Natural killer cell (primary cell): ENCODE measurements around the gene RERE. TPM values are rescaled to one million over a fixed set of nuclear protein-coding genes. Genes with fewer than 3 reads are reported as not detected.
A peak's percentile ranks its signal among the peaks of the same experiment; 100 is the strongest.

ENCODE experiments used
- ATAC-seq, 3 donors: fragments of 150-1000 bp in 2 of 3; fragments of 200-7000 bp in 1 of 3; cut with Tn5 transposase; 1 replicate in 1 of 3; 2 replicates in 2 of 3; pipeline ENCODE4 v1.10.0; 2021; ENCODE audit warnings: mild to moderate bottlenecking in 2 of 3, moderate library complexity in 2 of 3
- DNase-seq, 2 donors: peaks; one replicate each; pipeline versions ENCODE4 v3.0.0 to v3.0.0-alpha.2; 2013 to 2021; ENCODE audit warnings: mixed read lengths in 1 of 2
- H3K27ac ChIP-seq: one replicate; pipeline ENCODE4 v1.5.1; 2013; ENCODE audit warnings: mild to moderate bottlenecking, low read length
- H3K27me3 ChIP-seq: one replicate; pipeline ENCODE4 v1.6.1; 2013; ENCODE audit warnings: low read length; ENCODE audit not compliant: control insufficient read depth, insufficient read depth
- H3K36me3 ChIP-seq: one replicate; pipeline ENCODE4 v1.6.1; 2013; ENCODE audit warnings: low read length; ENCODE audit not compliant: control insufficient read depth, insufficient read depth
- H3K4me1 ChIP-seq: one replicate; pipeline ENCODE4 v1.6.1; 2013; ENCODE audit warnings: low read length; ENCODE audit not compliant: control insufficient read depth, insufficient read depth
- H3K4me3 ChIP-seq: one replicate; pipeline ENCODE4 v1.5.1; 2013; ENCODE audit warnings: low read length
- H3K9me3 ChIP-seq: one replicate; pipeline ENCODE4 v1.6.1; 2013; ENCODE audit warnings: low read length; ENCODE audit not compliant: control insufficient read depth, insufficient read depth
- H3K27ac Mint-ChIP-seq, 2 donors: one replicate each; pipeline ENCODE4 v1.8.0; 2022; ENCODE audit warnings: mild to moderate bottlenecking in 2 of 2, mixed read lengths in 2 of 2, moderate library complexity in 1 of 2
- H3K27me3 Mint-ChIP-seq, 2 donors: one replicate each; pipeline ENCODE4 v1.8.0; 2022; ENCODE audit warnings: low read depth in 2 of 2, mixed read lengths in 2 of 2
- H3K36me3 Mint-ChIP-seq: one replicate; pipeline ENCODE4 v1.8.0; 2022; ENCODE audit warnings: mixed read lengths
- H3K4me1 Mint-ChIP-seq, 2 donors: one replicate each; pipeline ENCODE4 v1.8.0; 2022; ENCODE audit warnings: mixed read lengths in 2 of 2
- H3K4me3 Mint-ChIP-seq: one replicate; pipeline ENCODE4 v1.8.0; 2022; ENCODE audit warnings: mild to moderate bottlenecking, moderate library complexity, mixed read lengths
- H3K9me3 Mint-ChIP-seq, 2 donors: one replicate each; pipeline ENCODE4 v1.8.0; 2022; ENCODE audit warnings: mixed read lengths in 2 of 2
- WGBS: methylation state at CpG from one replicate; pipeline ENCODE4 v1.1.7; 2013; ENCODE audit warnings: missing lambda C conversion rate; ENCODE audit not compliant: insufficient coverage; 5-methylcytosine and 5-hydroxymethylcytosine counted together
- intact Hi-C: fragments of 100-400 bp; cut with micrococcal nuclease; formaldehyde crosslinking; loops from one replicate; pipeline ENCODE4 v1.14.2; 2022
- total RNA-seq, 4 donors: library from RNA; stranded (reverse); fragments of 120-200 nt in 1 of 4; gene quantifications; one replicate each; pipeline versions ENCODE4 v1.2.3 to v1.2.4, GENCODE V29; 2013 to 2022
- TF ChIP-seq, protein P1 (sequence below): fragments of 200-600 bp; IDR thresholded peaks from one replicate; pipeline ENCODE4 v1.8.0; 2022; ENCODE audit warnings: antibody characterized with exemption

RERE gene
- total RNA-seq, 3 donors from 2014 or later (not counting 1 experiment from before 2014, with no cell fraction given): 67.7 to 76.0 (median 73.0) TPM

DNA sequence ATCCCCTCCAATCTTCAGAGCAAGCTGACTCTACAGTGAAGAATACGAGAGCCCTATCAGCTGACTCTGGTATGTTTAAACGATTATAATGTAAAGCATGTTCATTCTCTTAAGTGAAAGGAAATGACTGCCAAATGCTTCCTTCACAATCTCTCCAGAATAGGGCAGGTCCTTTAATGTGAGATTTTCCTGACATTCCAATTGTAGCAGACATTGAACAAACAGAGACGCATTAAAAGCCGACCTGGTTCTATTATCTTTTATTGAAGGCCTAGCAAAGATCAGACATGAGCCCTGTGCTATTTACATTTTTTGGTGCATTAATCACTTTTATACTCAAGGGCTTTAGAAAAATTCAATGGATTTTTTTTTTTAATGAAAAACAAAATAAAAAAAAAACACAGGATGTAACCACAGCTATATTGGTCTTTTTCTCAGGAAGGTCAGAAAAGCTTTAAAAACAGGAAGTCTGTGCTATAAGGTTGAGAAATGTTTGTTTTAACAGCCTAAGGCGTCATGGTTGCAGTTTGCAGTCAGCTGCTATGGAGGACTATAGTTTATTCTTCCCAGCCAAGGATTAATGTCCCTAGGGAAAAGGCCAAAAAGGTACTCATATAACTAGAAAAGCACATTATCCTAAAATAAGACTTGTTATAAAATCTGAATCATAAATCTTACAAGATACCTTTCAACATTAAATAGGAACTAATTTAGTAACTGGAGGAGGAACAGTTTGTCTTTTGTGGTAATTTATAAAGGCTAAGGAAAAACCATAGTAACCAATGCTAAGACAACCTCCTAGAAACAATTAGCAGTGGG lies 104.8 kb downstream of the RERE start:
- peak; percentile 68 to 88 (median 81) for ATAC-seq
- intact Hi-C loops: loop anchor here (10.0 kb wide), 1 partner anchor 142 kb away; no protein-coding TSS in a partner anchor
- TF ChIP-seq, protein P1, sequence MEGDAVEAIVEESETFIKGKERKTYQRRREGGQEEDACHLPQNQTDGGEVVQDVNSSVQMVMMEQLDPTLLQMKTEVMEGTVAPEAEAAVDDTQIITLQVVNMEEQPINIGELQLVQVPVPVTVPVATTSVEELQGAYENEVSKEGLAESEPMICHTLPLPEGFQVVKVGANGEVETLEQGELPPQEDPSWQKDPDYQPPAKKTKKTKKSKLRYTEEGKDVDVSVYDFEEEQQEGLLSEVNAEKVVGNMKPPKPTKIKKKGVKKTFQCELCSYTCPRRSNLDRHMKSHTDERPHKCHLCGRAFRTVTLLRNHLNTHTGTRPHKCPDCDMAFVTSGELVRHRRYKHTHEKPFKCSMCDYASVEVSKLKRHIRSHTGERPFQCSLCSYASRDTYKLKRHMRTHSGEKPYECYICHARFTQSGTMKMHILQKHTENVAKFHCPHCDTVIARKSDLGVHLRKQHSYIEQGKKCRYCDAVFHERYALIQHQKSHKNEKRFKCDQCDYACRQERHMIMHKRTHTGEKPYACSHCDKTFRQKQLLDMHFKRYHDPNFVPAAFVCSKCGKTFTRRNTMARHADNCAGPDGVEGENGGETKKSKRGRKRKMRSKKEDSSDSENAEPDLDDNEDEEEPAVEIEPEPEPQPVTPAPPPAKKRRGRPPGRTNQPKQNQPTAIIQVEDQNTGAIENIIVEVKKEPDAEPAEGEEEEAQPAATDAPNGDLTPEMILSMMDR: no peak
- Mint-ChIP-seq H3K36me3 (no peaks in the 10 kb centered on the region), H3K27me3 (no peaks in the 10 kb centered on the region), H3K4me3 (peak overlapping the region; percentile 68), H3K9me3 (no peaks in the 10 kb centered on the region), H3K4me1 (peaks cover 21 to 28% of the 10 kb centered on the region in 2 donors), H3K27ac (peak overlapping the region; percentile 83 to 85)
- H3K4me3 ChIP-seq: no peak overlapping the region
- DNase-seq: peak in 1 of 2 donors; percentile 38
- WGBS: 13% methylated on average over 3 of the region's 5 CpGs
- H3K27ac ChIP-seq: peak overlapping the region; percentile 79
- peaks cover 5% of the 10 kb centered on the region for H3K4me1 ChIP-seq
- no peaks in the 10 kb centered on the region for H3K36me3 ChIP-seq
- no peaks in the 10 kb centered on the region for H3K9me3 ChIP-seq
- H3K27me3 ChIP-seq: no peaks in the 10 kb centered on the region

DNA sequence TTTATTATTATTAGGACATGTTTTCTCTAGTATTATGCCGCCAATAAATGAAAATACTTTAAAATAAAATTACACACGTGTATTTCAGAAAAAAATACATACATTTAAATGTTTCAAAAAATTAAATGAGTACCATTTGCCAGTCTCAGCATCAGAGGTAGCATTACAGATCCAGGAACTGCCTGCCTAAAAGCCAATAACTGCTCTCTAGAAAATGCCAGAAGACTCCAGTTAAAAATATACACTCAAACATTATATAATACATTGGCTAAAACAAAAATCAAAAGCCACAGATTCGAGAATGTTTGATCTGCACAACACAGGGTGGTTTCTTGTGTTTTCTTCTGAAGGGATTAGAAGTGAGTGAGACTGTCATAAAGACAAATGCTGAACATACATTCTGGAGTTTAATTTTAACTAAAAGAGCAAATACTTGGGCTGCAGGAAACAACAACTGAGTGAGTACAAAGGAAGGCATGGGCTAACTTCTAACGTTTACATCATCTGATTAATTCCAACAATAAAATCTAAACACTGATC lies 105.5 kb downstream of the RERE start:
- Mint-ChIP-seq H3K27me3 (no peaks in the 10 kb centered on the region), H3K27ac (peak overlapping the region; percentile 83 to 85), H3K4me3 (peak overlapping the region; percentile 68), H3K36me3 (no peaks in the 10 kb centered on the region), H3K4me1 (peaks cover 21 to 26% of the 10 kb centered on the region in 2 donors), H3K9me3 (no peaks in the 10 kb centered on the region)
- Histone ChIP-seq H3K4me3 (no peak overlapping the region), H3K9me3 (no peaks in the 10 kb centered on the region), H3K27ac (peak overlapping the region; percentile 79), H3K27me3 (no peaks in the 10 kb centered on the region), H3K36me3 (no peaks in the 10 kb centered on the region), H3K4me1 (peaks cover 5% of the 10 kb centered on the region)
- no peak for DNase-seq
- TF ChIP-seq, protein P1: no peak
- ATAC-seq: peak in 1 of 3 donors; percentile 13
- intact Hi-C loops: loop anchor here (10.0 kb wide), 1 partner anchor 143 kb away; no protein-coding TSS in a partner anchor
- WGBS: 38% methylated on average over 2 of the region's 4 CpGs

- no peak for ATAC-seq
- WGBS: 100% methylated on average over 2 of the region's 5 CpGs
- H3K36me3 Mint-ChIP-seq: no peaks in the 10 kb centered on the region
- TF ChIP-seq, protein P1: no peak
- H3K4me3 Mint-ChIP-seq: peak overlapping the region; percentile 1
- DNase-seq: no peak
- peaks cover 21 to 26% of the 10 kb centered on the region in 2 donors for H3K4me1 Mint-ChIP-seq
- Histone ChIP-seq H3K4me1 (peaks cover 5% of the 10 kb centered on the region), H3K9me3 (no peaks in the 10 kb centered on the region), H3K36me3 (no peaks in the 10 kb centered on the region), H3K27me3 (no peaks in the 10 kb centered on the region), H3K4me3 (no peak overlapping the region), H3K27ac (no peak overlapping the region)
- intact Hi-C loops: loop anchor here (10.0 kb wide), 1 partner anchor 144 kb away; no protein-coding TSS in a partner anchor
- H3K9me3 Mint-ChIP-seq: no peaks in the 10 kb centered on the region
- no peak overlapping the region for H3K27ac Mint-ChIP-seq
- H3K27me3 Mint-ChIP-seq: no peaks in the 10 kb centered on the region
Observed at GRCh38 chr1:8711151-8711550, 106.3 kb downstream of the RERE start.
